ENCODE results near the gene BMERB1. TPM values are rescaled to one million over a fixed set of nuclear protein-coding genes. Genes with fewer than 3 reads are reported as not detected.

BMERB1 gene
- total and polyA plus RNA-seq, 4 donors = 5.6 to 33.3 (median 9.0) TPM

- H3K9ac ChIP-seq (ENCODE audit: low read depth in 1 of 2, low read length in 2 of 2) = no peak overlapping the region
- H3K9me3 ChIP-seq (ENCODE audit: control insufficient read depth in 4 of 4, low read length in 3 of 4) = no peaks in the 10 kb centered on the region
- peak overlapping the region; percentile 83 to 97 for H3K27ac ChIP-seq (ENCODE audit: low read depth in 1 of 2, low read length in 2 of 2)
- WGBS = 84% methylated on average over 6 of the region's 6 CpGs
- no peak for DNase-seq (ENCODE audit: low spot score)
- no peak for TF ChIP-seq JUND (IDR thresholded peaks at IDR 0.05)
- TF ChIP-seq, protein P1, sequence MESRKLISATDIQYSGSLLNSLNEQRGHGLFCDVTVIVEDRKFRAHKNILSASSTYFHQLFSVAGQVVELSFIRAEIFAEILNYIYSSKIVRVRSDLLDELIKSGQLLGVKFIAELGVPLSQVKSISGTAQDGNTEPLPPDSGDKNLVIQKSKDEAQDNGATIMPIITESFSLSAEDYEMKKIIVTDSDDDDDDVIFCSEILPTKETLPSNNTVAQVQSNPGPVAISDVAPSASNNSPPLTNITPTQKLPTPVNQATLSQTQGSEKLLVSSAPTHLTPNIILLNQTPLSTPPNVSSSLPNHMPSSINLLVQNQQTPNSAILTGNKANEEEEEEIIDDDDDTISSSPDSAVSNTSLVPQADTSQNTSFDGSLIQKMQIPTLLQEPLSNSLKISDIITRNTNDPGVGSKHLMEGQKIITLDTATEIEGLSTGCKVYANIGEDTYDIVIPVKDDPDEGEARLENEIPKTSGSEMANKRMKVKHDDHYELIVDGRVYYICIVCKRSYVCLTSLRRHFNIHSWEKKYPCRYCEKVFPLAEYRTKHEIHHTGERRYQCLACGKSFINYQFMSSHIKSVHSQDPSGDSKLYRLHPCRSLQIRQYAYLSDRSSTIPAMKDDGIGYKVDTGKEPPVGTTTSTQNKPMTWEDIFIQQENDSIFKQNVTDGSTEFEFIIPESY (IDR thresholded peaks at IDR 0.05) = no peak
- no peak for TF ChIP-seq RXRA (IDR thresholded peaks at IDR 0.05)
- no peak for TF ChIP-seq SP1 (IDR thresholded peaks at IDR 0.05)
- TF ChIP-seq HNF4G (IDR thresholded peaks at IDR 0.05) = no peak
- no peak for TF ChIP-seq EGR1 (IDR thresholded peaks at IDR 0.05; ENCODE audit: low read depth in 2 of 2)
- TF ChIP-seq GABPA (IDR thresholded peaks at IDR 0.05 in 1 of 2, conservative IDR thresholded peaks at IDR 0.05 in 1 of 2) = no peak
- no peak for TF ChIP-seq NR2F2 (IDR thresholded peaks at IDR 0.05)
- TF ChIP-seq RAD21 (IDR thresholded peaks at IDR 0.05) = no peak
- peaks cover 1 to 27% (median 13%) of the 10 kb centered on the region in 4 donors for H3K36me3 ChIP-seq (ENCODE audit: control insufficient read depth in 4 of 4, insufficient read depth in 3 of 4, low read depth in 1 of 4, low read length in 3 of 4)
- no peak overlapping the region for H3K4me3 ChIP-seq (ENCODE audit: low read depth in 1 of 3, low read length in 3 of 3)
- no peaks in the 10 kb centered on the region for H3K27me3 ChIP-seq (ENCODE audit: control insufficient read depth in 4 of 4, insufficient read depth in 4 of 4, low read length in 3 of 4)
- H3K4me1 ChIP-seq (ENCODE audit: control insufficient read depth in 4 of 4, insufficient read depth in 4 of 4, low read length in 3 of 4) = peaks cover 11 to 54% (median 46%) of the 10 kb centered on the region in 4 donors
Observed at GRCh38 chr16:15609286-15609649, 174.9 kb downstream of the BMERB1 start.

DNA sequence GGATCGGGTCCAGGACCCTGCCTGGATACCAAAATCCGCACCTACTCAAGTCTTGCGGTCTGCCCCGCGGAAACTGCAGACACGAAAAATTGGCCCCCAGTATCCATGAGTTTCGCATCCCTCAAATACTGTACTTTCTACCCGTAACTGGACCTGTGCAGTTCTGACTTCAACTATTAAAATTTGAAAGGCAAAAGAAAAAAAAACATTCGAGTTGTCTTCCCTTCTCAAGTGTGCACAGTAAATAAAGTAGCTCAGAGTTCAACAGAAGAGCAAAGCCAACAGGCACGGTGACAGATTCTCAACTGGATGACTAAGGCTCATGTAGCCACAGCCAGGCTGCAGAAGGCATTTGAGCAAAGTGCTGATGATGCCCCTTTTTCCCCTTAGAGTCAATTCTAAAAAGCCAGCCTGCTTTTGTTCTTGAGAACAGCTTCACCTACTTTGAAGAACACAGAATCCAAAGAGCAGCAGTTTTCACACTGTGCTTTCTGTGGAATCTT, 176.0 kb downstream of the BMERB1 start:
- Histone ChIP-seq H3K36me3 (ENCODE audit: control insufficient read depth in 4 of 4, insufficient read depth in 3 of 4, low read depth in 1 of 4, low read length in 3 of 4) (peaks cover 1 to 32% (median 15%) of the 10 kb centered on the region in 4 donors), H3K27me3 (ENCODE audit: control insufficient read depth in 4 of 4, insufficient read depth in 4 of 4, low read length in 3 of 4) (no peaks in the 10 kb centered on the region), H3K4me1 (ENCODE audit: control insufficient read depth in 4 of 4, insufficient read depth in 4 of 4, low read length in 3 of 4) (peaks cover 8 to 44% (median 35%) of the 10 kb centered on the region in 4 donors), H3K27ac (ENCODE audit: low read depth in 1 of 2, low read length in 2 of 2) (peak overlapping the region; percentile 36 to 66), H3K9me3 (ENCODE audit: control insufficient read depth in 4 of 4, low read length in 3 of 4) (no peaks in the 10 kb centered on the region), H3K9ac (ENCODE audit: low read depth in 1 of 2, low read length in 2 of 2) (peak overlapping the region in 1 of 2 donors; percentile 39), H3K4me3 (ENCODE audit: low read depth in 1 of 3, low read length in 3 of 3) (no peak overlapping the region)
- DNase-seq (ENCODE audit: low spot score) = no peak
- 79% methylated on average over 10 of the region's 10 CpGs for WGBS
- TF ChIP-seq RAD21 (IDR thresholded peaks at IDR 0.05) (no peak), NR2F2 (IDR thresholded peaks at IDR 0.05) (no peak), GABPA (IDR thresholded peaks at IDR 0.05 in 1 of 2, conservative IDR thresholded peaks at IDR 0.05 in 1 of 2) (no peak), RXRA (IDR thresholded peaks at IDR 0.05) (peak; percentile 16 to 49)

DNA sequence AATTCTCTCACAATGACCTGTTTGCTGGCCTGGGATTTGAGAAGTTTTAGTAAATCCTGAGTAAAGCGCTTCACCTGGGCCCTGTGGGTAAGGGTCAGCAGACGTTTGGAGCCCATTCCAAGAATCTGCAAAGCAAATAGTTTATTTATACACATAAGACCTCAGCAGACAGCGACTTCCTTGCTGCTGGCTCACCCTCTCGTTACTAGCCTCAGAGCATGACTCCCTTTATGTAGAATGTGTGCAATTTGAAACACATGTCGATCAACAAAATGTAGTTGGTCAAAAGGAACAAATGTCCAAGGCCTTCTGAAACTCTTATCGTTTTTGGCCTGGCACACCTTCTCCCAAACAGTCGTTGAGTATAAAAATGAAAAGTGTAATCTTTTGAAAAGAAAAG, 177.2 kb downstream of the BMERB1 start:
- TF ChIP-seq, protein P2, sequence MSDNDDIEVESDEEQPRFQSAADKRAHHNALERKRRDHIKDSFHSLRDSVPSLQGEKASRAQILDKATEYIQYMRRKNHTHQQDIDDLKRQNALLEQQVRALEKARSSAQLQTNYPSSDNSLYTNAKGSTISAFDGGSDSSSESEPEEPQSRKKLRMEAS (IDR thresholded peaks at IDR 0.05) = no peak
- no peak overlapping the region for H3K4me3 ChIP-seq (ENCODE audit: low read depth in 1 of 3, low read length in 3 of 3)
- peaks cover 8 to 36% (median 27%) of the 10 kb centered on the region in 4 donors for H3K4me1 ChIP-seq (ENCODE audit: control insufficient read depth in 4 of 4, insufficient read depth in 4 of 4, low read length in 3 of 4)
- peaks cover 10 to 41% (median 25%) of the 10 kb centered on the region in 4 donors for H3K36me3 ChIP-seq (ENCODE audit: control insufficient read depth in 4 of 4, insufficient read depth in 3 of 4, low read depth in 1 of 4, low read length in 3 of 4)
- H3K9ac ChIP-seq (ENCODE audit: low read depth in 1 of 2, low read length in 2 of 2) = peak overlapping the region in 1 of 2 donors; percentile 53
- no peak for DNase-seq (ENCODE audit: low spot score)
- peak overlapping the region; percentile 25 to 59 for H3K27ac ChIP-seq (ENCODE audit: low read depth in 1 of 2, low read length in 2 of 2)
- 43% methylated on average over 7 of the region's 7 CpGs for WGBS
- no peaks in the 10 kb centered on the region for H3K9me3 ChIP-seq (ENCODE audit: control insufficient read depth in 4 of 4, low read length in 3 of 4)
- no peaks in the 10 kb centered on the region for H3K27me3 ChIP-seq (ENCODE audit: control insufficient read depth in 4 of 4, insufficient read depth in 4 of 4, low read length in 3 of 4)

DNA sequence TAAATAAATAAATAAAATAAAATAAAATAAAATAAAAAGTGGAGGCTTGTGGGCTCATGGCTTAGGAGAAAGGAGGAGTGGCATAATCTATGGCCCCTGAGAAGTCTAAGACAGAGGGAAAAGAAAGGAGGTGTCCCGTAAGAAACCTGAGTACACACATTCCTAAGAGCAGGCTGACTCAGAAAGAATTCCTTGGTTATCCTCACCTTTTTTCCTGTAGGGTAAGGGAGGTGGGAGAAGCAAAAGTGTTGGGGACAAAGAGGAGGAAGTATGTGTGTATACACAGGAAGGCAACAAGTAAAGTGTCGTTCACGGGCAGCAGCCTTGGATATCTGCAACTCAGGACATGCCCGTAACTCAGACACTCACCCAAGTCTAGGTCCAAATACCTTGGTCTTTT, 179.3 kb downstream of the BMERB1 start:
- no peak overlapping the region for H3K4me3 ChIP-seq (ENCODE audit: low read depth in 1 of 3, low read length in 3 of 3)
- peaks cover 2 to 19% (median 13%) of the 10 kb centered on the region in 4 donors for H3K4me1 ChIP-seq (ENCODE audit: control insufficient read depth in 4 of 4, insufficient read depth in 4 of 4, low read length in 3 of 4)
- DNase-seq (ENCODE audit: low spot score) = no peak
- H3K9me3 ChIP-seq (ENCODE audit: control insufficient read depth in 4 of 4, low read length in 3 of 4) = no peaks in the 10 kb centered on the region
- no peaks in the 10 kb centered on the region for H3K27me3 ChIP-seq (ENCODE audit: control insufficient read depth in 4 of 4, insufficient read depth in 4 of 4, low read length in 3 of 4)
- H3K9ac ChIP-seq (ENCODE audit: low read depth in 1 of 2, low read length in 2 of 2) = no peak overlapping the region
- WGBS = 92% methylated on average over 4 of the region's 4 CpGs
- no peak overlapping the region for H3K27ac ChIP-seq (ENCODE audit: low read depth in 1 of 2, low read length in 2 of 2)
- peaks cover 15 to 61% (median 41%) of the 10 kb centered on the region in 4 donors for H3K36me3 ChIP-seq (ENCODE audit: control insufficient read depth in 4 of 4, insufficient read depth in 3 of 4, low read depth in 1 of 4, low read length in 3 of 4)
- TF ChIP-seq RXRA (IDR thresholded peaks at IDR 0.05) (no peak), TAF1 (conservative IDR thresholded peaks at IDR 0.05) (no peak), NR2F2 (IDR thresholded peaks at IDR 0.05) (no peak), RAD21 (IDR thresholded peaks at IDR 0.05) (no peak), YY1 (IDR thresholded peaks at IDR 0.05) (no peak), REST (IDR thresholded peaks at IDR 0.05) (no peak), HNF4A (conservative IDR thresholded peaks at IDR 0.05) (no peak), SP1 (IDR thresholded peaks at IDR 0.05) (no peak), JUND (IDR thresholded peaks at IDR 0.05) (no peak), HNF4G (IDR thresholded peaks at IDR 0.05) (no peak)
- TF ChIP-seq, protein P2 (IDR thresholded peaks at IDR 0.05) = no peak
- TF ChIP-seq, protein P1 (IDR thresholded peaks at IDR 0.05) = no peak
